K562 (cell line): ENCODE results near the gene TMEM217. TPM values are rescaled to one million over a fixed set of nuclear protein-coding genes. Genes with fewer than 3 reads are reported as not detected.
"Not testable (repeated sequence)": the region's sequence is repeated elsewhere in the genome, so short reads cannot be mapped to it uniquely, and the experiment has no call there.

ENCODE experiments used
- ARNT ChIP-seq, 2 experiments: fragments of 450-650 bp; IDR thresholded peaks; 2 replicates each; pipeline ENCODE4 v1.6.1; 2016; ENCODE audit warnings: mild to moderate bottlenecking in 1 of 2
- BCOR ChIP-seq: fragments of 450-650 bp; IDR thresholded peaks from 2 replicates; pipeline ENCODE4 v1.6.1; 2016
- BHLHE40 ChIP-seq: IDR thresholded peaks from 2 replicates; pipeline ENCODE4 v1.6.1; 2011; ENCODE audit warnings: low read length, improper control_type of control experiment
- CC2D1A ChIP-seq: fragments of 450-650 bp; IDR thresholded peaks from 2 replicates; pipeline ENCODE4 v1.6.1; 2017; ENCODE audit warnings: mild to moderate bottlenecking
- CXXC5 ChIP-seq: fragments of 250-450 bp; sonication (Bioruptor Pico); IDR thresholded peaks from 2 replicates; pipeline ENCODE4 v1.8.0; 2022; ENCODE audit warnings: inconsistent platforms, mild to moderate bottlenecking, moderate library complexity
- FOXK2 ChIP-seq, 2 experiments: fragments of 450-650 bp; IDR thresholded peaks in 1 of 2; conservative IDR thresholded peaks in 1 of 2; 2 replicates each; pipeline ENCODE4 v1.6.1; 2016; ENCODE audit warnings: low read depth in 2 of 2, mild to moderate bottlenecking in 1 of 2
- L3MBTL2 ChIP-seq: fragments of 450-650 bp; IDR thresholded peaks from 2 replicates; pipeline ENCODE4 v1.6.1; 2016; ENCODE audit warnings: mild to moderate bottlenecking, moderate library complexity
- LARP7 ChIP-seq: fragments of 450-650 bp; IDR thresholded peaks from 2 replicates; pipeline ENCODE4 v1.6.1; 2016
- RAD51 ChIP-seq: fragments of 450-650 bp; IDR thresholded peaks from 2 replicates; pipeline ENCODE4 v1.7.1; 2016; ENCODE audit warnings: low read depth, mild to moderate bottlenecking, borderline replicate concordance
- RCOR1 ChIP-seq, 2 experiments: IDR thresholded peaks; 2 replicates each; pipeline ENCODE4 v1.6.1; 2012; ENCODE audit warnings: low read depth in 2 of 2, low read length in 2 of 2, borderline replicate concordance in 1 of 2, improper control_type of control experiment in 1 of 2
- TCF3 ChIP-seq: sonication (generic); formaldehyde crosslinking; IDR thresholded peaks from 2 replicates; pipeline ENCODE4 v1.4.0; 2020; ENCODE audit warnings: mild to moderate bottlenecking, missing genetic modification reagents
- TOE1 ChIP-seq, 2 experiments: fragments of 450-650 bp in 1 of 2; sonication (generic) in 1 of 2; formaldehyde crosslinking in 1 of 2; IDR thresholded peaks; 2 replicates each; pipeline versions ENCODE4 v1.7.1 to v1.8.0; 2016 to 2022; ENCODE audit warnings: borderline replicate concordance in 2 of 2, mild to moderate bottlenecking in 2 of 2, antibody characterized with exemption in 1 of 2, inconsistent platforms in 1 of 2, low read depth in 1 of 2, missing genetic modification reagents in 1 of 2, moderate library complexity in 1 of 2
- ZNF311 ChIP-seq: fragments of 250-450 bp; sonication (Bioruptor Pico); IDR thresholded peaks from 2 replicates; pipeline ENCODE4 v1.4.0; 2020; ENCODE audit warnings: mild to moderate bottlenecking, moderate library complexity
- ZNF561 ChIP-seq: fragments of 450-650 bp; formaldehyde crosslinking; conservative IDR thresholded peaks from 2 replicates; pipeline ENCODE4 v1.4.0; 2020; ENCODE audit warnings: mild to moderate bottlenecking, moderate library complexity
- polyA plus RNA-seq, 8 experiments: library from polyadenylated mRNA; depleted of rRNA in 4 of 8; stranded (reverse) in 5 of 8; unstranded in 3 of 8; fragments of >200 nt; fragmentation: Nextera tagmentation in 2 of 8; fragmentation: Illumina TruSeq in 1 of 8; extraction: Ambion mirVana in 2 of 8; extraction: Trizol in 1 of 8; gene quantifications; 2 replicates each; pipeline versions ENCODE4 v1.2.1 to v1.2.3, GENCODE V29; 2011 to 2014; ENCODE audit warnings: inconsistent platforms in 1 of 8, missing spikeins in 1 of 8
- total RNA-seq, 7 experiments: library from RNA; depleted of rRNA in 6 of 7; stranded (reverse); fragments of >200 nt in 6 of 7; fragmentation: Illumina TruSeq in 2 of 7; extraction: Trizol in 2 of 7; gene quantifications; 2 replicates each; pipeline versions ENCODE4 v1.2.1 to v1.2.3, GENCODE V29; 2011 to 2021; ENCODE audit warnings: low replicate concordance in 1 of 7
- TF ChIP-seq, protein P1 (sequence below): fragments of 450-650 bp; formaldehyde crosslinking; IDR thresholded peaks from 2 replicates; pipeline ENCODE4 v1.4.0; 2020; ENCODE audit warnings: mild to moderate bottlenecking, mixed read lengths
- TF ChIP-seq, protein P2 (sequence below): sonication (generic); formaldehyde crosslinking; IDR thresholded peaks from 2 replicates; pipeline ENCODE4 v1.9.0; 2022; ENCODE audit warnings: mild to moderate bottlenecking, missing genetic modification reagents
- TF ChIP-seq, protein P3 (sequence below): fragments of 450-650 bp; IDR thresholded peaks from 2 replicates; pipeline ENCODE4 v1.6.1; 2017; ENCODE audit warnings: antibody characterized with exemption, mild to moderate bottlenecking
- TF ChIP-seq, protein P4 (sequence below): fragments of 250-450 bp; sonication (Bioruptor Pico); IDR thresholded peaks from 2 replicates; pipeline ENCODE4 v1.4.0; 2020; ENCODE audit warnings: mild to moderate bottlenecking, moderate library complexity

Gene TMEM217
- total and polyA plus RNA-seq, 9 of the 15 experiments (the other 6 are each of a cell fraction or from before 2014, with no cell fraction given) = 1.3 to 8.0 (median 1.9) TPM

DNA sequence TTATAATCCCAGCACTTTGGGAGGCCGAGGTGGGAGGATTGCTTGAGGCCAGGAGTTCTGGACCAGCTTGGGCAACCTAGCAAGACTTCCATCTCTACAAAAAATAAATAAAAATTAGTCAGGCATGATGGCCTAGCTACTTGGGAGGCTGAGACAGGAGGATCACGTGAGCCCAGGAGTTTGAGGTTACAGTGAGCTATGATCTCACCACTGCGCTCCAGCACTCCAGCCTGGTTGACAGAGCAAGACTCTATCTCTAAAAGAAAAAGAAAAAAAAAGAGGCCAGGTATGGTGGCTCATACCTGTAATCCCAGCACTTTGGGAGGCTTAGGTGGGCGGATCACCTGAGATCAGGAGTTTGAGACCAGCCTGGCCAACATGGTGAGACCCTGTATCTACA lies 77.3 kb downstream of the TMEM217 start (continued):
- 0 out of 2 replicates have a peak, but pooled peaks have one; percentile 19 for TF ChIP-seq ZNF561 (CRISPR knock-in tag)
- TF ChIP-seq CC2D1A = peak; percentile 61; the same call in 1 of the 2 replicates
- TF ChIP-seq LARP7 = 0 out of 2 replicates have a peak, but pooled peaks have one; percentile 18
- 0 out of 4 replicates have a peak, but pooled peaks of 1 of the 2 experiments have one; percentile 32 for TF ChIP-seq FOXK2 (conservative IDR thresholded peaks at IDR 0.05 in 1 of 2, IDR thresholded peaks at IDR 0.05 in 1 of 2; ENCODE audit: low read depth in 2 of 2)
- TF ChIP-seq L3MBTL2 = peak; percentile 36
- TF ChIP-seq RAD51 = peak; percentile 64
- TF ChIP-seq BCOR = 0 out of 2 replicates have a peak, but pooled peaks have one; percentile 14
- peak in 1 of 2 experiments; percentile 11; a peak in 1 of 4 replicates for TF ChIP-seq RCOR1 (IDR thresholded peaks at IDR 0.05; ENCODE audit: borderline replicate concordance in 1 of 2, low read depth in 2 of 2, low read length in 2 of 2)
- TF ChIP-seq, protein P1, sequence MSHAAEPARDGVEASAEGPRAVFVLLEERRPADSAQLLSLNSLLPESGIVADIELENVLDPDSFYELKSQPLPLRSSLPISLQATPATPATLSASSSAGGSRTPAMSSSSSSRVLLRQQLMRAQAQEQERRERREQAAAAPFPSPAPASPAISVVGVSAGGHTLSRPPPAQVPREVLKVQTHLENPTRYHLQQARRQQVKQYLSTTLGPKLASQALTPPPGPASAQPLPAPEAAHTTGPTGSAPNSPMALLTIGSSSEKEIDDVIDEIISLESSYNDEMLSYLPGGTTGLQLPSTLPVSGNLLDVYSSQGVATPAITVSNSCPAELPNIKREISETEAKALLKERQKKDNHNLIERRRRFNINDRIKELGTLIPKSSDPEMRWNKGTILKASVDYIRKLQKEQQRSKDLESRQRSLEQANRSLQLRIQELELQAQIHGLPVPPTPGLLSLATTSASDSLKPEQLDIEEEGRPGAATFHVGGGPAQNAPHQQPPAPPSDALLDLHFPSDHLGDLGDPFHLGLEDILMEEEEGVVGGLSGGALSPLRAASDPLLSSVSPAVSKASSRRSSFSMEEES (CRISPR knock-in tag) = peak; percentile 86
- TF ChIP-seq, protein P2, sequence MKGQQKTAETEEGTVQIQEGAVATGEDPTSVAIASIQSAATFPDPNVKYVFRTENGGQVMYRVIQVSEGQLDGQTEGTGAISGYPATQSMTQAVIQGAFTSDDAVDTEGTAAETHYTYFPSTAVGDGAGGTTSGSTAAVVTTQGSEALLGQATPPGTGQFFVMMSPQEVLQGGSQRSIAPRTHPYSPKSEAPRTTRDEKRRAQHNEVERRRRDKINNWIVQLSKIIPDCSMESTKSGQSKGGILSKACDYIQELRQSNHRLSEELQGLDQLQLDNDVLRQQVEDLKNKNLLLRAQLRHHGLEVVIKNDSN (CRISPR knock-in tag) = peak; percentile 85
- TF ChIP-seq, protein P3, sequence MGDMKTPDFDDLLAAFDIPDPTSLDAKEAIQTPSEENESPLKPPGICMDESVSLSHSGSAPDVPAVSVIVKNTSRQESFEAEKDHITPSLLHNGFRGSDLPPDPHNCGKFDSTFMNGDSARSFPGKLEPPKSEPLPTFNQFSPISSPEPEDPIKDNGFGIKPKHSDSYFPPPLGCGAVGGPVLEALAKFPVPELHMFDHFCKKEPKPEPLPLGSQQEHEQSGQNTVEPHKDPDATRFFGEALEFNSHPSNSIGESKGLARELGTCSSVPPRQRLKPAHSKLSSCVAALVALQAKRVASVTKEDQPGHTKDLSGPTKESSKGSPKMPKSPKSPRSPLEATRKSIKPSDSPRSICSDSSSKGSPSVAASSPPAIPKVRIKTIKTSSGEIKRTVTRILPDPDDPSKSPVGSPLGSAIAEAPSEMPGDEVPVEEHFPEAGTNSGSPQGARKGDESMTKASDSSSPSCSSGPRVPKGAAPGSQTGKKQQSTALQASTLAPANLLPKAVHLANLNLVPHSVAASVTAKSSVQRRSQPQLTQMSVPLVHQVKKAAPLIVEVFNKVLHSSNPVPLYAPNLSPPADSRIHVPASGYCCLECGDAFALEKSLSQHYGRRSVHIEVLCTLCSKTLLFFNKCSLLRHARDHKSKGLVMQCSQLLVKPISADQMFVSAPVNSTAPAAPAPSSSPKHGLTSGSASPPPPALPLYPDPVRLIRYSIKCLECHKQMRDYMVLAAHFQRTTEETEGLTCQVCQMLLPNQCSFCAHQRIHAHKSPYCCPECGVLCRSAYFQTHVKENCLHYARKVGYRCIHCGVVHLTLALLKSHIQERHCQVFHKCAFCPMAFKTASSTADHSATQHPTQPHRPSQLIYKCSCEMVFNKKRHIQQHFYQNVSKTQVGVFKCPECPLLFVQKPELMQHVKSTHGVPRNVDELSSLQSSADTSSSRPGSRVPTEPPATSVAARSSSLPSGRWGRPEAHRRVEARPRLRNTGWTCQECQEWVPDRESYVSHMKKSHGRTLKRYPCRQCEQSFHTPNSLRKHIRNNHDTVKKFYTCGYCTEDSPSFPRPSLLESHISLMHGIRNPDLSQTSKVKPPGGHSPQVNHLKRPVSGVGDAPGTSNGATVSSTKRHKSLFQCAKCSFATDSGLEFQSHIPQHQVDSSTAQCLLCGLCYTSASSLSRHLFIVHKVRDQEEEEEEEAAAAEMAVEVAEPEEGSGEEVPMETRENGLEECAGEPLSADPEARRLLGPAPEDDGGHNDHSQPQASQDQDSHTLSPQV = peak; percentile 39; the same call in 1 of the 2 replicates
- 0 out of 2 replicates have a peak, but pooled peaks have one; percentile 38 for TF ChIP-seq ZNF311
- 0 out of 4 replicates have a peak, but pooled peaks of 1 of the 2 experiments have one; percentile 31 for TF ChIP-seq ARNT (IDR thresholded peaks at IDR 0.05)
- peak; percentile 82 for TF ChIP-seq BHLHE40
- TF ChIP-seq CXXC5 (CRISPR knock-in tag) = peak; percentile 36
- peak; percentile 77 for TF ChIP-seq TOE1 (IDR thresholded peaks at IDR 0.05; ENCODE audit: borderline replicate concordance)
- not testable (repeated sequence) for TF ChIP-seq TOE1 (CRISPR knock-in tag; IDR thresholded peaks at IDR 0.05; ENCODE audit: borderline replicate concordance, low read depth)
- TF ChIP-seq TCF3 (CRISPR knock-in tag) = 0 out of 2 replicates have a peak, but pooled peaks have one; percentile 6
- TF ChIP-seq, protein P4, sequence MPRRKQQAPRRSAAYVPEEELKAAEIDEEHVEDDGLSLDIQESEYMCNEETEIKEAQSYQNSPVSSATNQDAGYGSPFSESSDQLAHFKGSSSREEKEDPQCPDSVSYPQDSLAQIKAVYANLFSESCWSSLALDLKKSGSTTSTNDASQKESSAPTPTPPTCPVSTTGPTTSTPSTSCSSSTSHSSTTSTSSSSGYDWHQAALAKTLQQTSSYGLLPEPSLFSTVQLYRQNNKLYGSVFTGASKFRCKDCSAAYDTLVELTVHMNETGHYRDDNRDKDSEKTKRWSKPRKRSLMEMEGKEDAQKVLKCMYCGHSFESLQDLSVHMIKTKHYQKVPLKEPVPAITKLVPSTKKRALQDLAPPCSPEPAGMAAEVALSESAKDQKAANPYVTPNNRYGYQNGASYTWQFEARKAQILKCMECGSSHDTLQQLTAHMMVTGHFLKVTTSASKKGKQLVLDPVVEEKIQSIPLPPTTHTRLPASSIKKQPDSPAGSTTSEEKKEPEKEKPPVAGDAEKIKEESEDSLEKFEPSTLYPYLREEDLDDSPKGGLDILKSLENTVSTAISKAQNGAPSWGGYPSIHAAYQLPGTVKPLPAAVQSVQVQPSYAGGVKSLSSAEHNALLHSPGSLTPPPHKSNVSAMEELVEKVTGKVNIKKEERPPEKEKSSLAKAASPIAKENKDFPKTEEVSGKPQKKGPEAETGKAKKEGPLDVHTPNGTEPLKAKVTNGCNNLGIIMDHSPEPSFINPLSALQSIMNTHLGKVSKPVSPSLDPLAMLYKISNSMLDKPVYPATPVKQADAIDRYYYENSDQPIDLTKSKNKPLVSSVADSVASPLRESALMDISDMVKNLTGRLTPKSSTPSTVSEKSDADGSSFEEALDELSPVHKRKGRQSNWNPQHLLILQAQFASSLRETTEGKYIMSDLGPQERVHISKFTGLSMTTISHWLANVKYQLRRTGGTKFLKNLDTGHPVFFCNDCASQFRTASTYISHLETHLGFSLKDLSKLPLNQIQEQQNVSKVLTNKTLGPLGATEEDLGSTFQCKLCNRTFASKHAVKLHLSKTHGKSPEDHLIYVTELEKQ (CRISPR knock-in tag) = 0 out of 2 replicates have a peak, but pooled peaks have one; percentile 9
